MG63 (cell line): ENCODE measurements around the gene TMC8. TPM values are rescaled to one million over a fixed set of nuclear protein-coding genes. Genes with fewer than 3 reads are reported as not detected.
A peak's percentile ranks its signal among the peaks of the same experiment; 100 is the strongest.

Experiments
- DNase-seq: peaks from one replicate; pipeline ENCODE4 v3.0.0-alpha.2; 2020
- H3K27me3 ChIP-seq: fragments of 250-450 bp; sonication (Bioruptor Pico); 2 replicates; pipeline ENCODE4 v1.5.1; 2020; ENCODE audit warnings: mild to moderate bottlenecking, moderate library complexity
- H3K36me3 ChIP-seq: fragments of 250-450 bp; sonication (Bioruptor Pico); 2 replicates; pipeline ENCODE4 v1.5.1; 2020; ENCODE audit warnings: mild to moderate bottlenecking, moderate library complexity
- H3K4me3 ChIP-seq: fragments of 250-450 bp; sonication (Bioruptor Pico); 2 replicates; pipeline ENCODE4 v1.5.1; 2020; ENCODE audit warnings: mild to moderate bottlenecking, moderate library complexity
- H3K9me3 ChIP-seq: fragments of 250-450 bp; sonication (Bioruptor Pico); 2 replicates; pipeline ENCODE4 v1.5.1; 2020; ENCODE audit warnings: mild to moderate bottlenecking, moderate library complexity
- total RNA-seq: library from RNA; depleted of rRNA; stranded (reverse); fragments of >200 nt; shearing (Covaris generic); gene quantifications from 2 replicates; pipeline ENCODE4 v1.2.3, GENCODE V29; 2014; ENCODE audit warnings: low replicate concordance

TMC8 gene
- total RNA-seq, 1 experiment from 2014 or later = not detected

DNA sequence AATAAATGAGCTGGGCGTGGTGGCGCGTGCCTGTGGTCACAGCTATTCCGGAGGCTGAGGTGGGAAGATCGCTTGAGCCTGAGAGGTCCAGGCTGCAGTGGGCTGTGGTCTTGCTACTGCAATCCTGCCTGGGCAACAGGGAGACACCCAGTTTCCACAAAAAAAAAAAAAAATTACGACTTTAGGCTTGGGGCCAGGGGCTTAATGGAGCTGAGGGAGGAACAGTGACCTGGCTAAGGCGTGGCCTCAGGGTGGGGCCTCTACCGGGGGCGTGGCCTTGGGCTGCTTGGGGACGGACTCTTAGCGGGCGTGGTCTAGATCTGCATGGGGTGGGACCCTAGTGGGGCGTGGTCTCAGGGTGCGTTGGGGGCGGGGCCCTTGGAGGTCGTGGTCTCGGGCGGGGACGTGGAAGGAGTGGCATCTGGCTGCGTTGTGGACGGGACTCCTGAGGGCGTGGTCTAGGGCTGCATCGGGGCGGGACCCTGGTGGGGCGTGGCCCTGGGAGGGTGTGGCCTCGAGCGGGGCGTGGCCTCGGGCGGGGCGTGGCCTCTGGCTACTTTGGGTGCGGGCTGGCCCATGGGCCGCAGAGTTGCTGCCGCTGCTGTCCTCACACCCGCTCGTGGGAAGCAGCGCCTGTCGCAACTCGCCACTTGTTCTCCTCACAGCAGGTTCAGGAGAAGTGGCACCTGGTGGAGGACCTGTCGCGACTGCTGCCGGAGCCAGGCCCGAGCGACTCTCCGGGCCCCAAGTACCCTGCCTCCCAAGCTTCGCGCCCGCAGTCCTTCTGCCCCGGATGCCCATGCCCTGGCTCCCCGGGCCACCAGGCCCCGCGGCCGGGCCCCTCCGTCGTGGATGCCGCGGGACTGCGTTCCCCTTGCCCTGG lies 9.8 kb downstream of the TMC8 start:
- Histone ChIP-seq H3K4me3 (peak overlapping the region; percentile 18), H3K27me3 (no peaks in the 10 kb centered on the region), H3K9me3 (no peaks in the 10 kb centered on the region), H3K36me3 (no peaks in the 10 kb centered on the region)
- peak; percentile 95 for DNase-seq

GRCh38 chr17:78141437-78142118 lies 11.0 kb downstream of the TMC8 start:
- no peaks in the 10 kb centered on the region for H3K9me3 ChIP-seq

DNA sequence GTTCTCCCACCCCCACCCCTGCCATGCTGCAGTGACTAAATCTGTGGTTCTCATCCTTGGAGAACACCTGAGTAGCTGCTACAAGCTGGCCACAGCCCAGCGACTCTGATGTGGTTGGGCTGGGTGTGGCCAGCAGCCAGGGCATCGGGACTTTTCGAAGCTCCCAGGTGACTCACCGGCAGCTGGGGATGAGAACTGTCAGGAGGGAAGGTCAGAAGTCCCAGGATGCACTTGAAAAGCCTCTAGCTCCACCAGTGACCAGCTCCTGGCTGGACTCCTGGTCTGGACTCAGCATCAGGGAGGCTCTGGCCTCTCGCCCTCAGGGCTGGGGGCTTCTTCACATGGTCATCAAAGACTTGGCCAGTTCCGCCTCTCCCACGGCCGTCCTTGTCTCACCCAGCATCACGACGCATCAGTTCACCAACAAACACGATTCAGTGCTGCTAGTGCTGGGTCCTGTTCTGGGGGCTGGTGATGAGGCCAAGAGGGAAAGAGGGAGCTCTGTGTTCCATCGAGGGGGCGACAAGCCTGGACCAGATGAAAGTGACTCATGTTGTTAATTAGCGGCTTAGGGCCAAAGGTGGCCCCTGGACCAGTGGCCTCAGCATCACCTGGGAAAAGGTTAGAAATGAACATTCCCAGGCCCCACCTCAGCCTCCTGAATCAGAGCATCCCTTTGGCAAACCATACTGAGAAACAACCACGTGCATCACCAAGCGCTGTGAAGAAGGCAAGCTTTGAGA lies 11.7 kb downstream of the TMC8 start:
- Histone ChIP-seq H3K9me3 (no peaks in the 10 kb centered on the region), H3K36me3 (no peaks in the 10 kb centered on the region), H3K27me3 (no peaks in the 10 kb centered on the region), H3K4me3 (no peak overlapping the region)
- DNase-seq = peak; percentile 78

More at GRCh38 chr17:78141437-78142118, 11.0 kb downstream of the TMC8 start:
- H3K36me3 ChIP-seq = no peaks in the 10 kb centered on the region
- no peak overlapping the region for H3K4me3 ChIP-seq
- no peaks in the 10 kb centered on the region for H3K27me3 ChIP-seq
- DNase-seq = no peak

DNA sequence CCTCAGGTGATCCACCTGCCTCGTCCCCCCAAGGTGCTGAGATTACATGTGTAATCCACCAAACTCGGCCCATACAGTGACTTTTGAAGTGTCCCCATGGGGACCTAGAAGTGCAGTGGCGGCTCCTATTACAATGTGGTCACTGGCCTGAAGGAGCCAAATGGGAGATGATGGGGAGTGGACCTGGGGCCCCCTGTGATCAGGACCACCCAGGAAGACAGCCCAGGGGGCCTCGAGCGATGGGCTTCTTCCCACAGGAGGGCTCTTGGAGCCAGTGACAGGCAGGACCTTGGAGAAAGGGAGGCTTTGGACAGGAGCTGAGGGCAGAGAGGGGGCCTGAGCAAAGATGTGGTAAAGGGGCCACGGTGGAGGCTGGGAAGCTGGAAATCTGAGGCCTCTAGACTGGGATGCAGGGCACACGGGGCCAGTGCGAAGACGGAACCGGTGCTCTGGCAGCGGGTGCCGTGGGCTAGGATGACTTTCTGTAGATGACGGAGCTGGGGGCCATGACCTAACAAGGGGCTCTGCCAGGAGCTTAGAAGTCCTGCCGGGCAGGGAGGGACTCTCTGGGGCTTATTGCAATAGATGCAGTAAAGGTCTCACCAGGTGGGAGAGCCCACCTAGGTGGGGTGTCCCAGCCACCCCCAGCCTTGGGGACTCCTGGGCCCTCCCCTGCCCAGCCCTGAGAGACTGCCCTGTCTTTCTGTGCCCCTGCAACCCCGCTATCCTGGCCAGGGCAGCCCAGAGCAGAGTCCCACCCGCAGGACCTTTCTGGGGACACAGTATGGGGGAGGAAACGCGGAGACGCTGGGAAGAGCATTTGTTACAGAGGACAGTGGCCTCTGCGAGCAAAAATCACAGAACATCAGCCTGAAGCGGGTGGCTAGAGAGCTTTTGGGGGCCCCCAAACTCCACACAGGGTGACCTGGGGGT lies 12.9 kb downstream of the TMC8 start:
- Histone ChIP-seq H3K4me3 (no peak overlapping the region), H3K36me3 (no peaks in the 10 kb centered on the region), H3K9me3 (no peaks in the 10 kb centered on the region), H3K27me3 (no peaks in the 10 kb centered on the region)
- DNase-seq = no peak

- peak; percentile 84 for DNase-seq
- Histone ChIP-seq H3K9me3 (no peaks in the 10 kb centered on the region), H3K4me3 (no peak overlapping the region), H3K27me3 (no peaks in the 10 kb centered on the region), H3K36me3 (no peaks in the 10 kb centered on the region)
These were observed 13.7 kb downstream of the TMC8 start for GRCh38 chr17:78144147-78144719.

- Histone ChIP-seq H3K9me3 (no peaks in the 10 kb centered on the region), H3K27me3 (no peaks in the 10 kb centered on the region), H3K36me3 (no peaks in the 10 kb centered on the region), H3K4me3 (no peak overlapping the region)
- DNase-seq = no peak
These were observed 14.4 kb downstream of the TMC8 start for GRCh38 chr17:78144736-78145641.

DNA sequence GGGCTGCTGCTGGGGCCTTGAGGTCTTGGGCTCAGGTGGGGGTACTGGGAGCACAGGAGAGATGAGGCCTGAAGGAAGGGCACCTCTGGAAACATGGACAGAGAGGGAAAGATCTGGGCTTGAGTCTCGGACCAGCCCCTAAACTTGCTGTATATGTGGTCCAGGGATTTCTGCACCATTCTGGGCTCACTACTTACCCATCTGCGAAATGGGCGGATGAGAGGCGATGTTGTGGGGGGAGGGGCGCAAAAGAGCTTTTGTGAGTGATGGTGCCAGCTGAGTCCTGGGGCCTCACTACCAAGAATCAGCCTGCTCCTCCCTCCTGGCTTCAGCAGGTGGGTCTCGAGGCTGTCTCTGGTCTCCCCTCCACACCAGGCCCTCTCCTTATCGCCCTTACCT lies 15.9 kb downstream of the TMC8 start:
- Histone ChIP-seq H3K4me3 (no peak overlapping the region), H3K27me3 (no peaks in the 10 kb centered on the region), H3K9me3 (no peaks in the 10 kb centered on the region), H3K36me3 (no peaks in the 10 kb centered on the region)
- DNase-seq = no peak

DNA sequence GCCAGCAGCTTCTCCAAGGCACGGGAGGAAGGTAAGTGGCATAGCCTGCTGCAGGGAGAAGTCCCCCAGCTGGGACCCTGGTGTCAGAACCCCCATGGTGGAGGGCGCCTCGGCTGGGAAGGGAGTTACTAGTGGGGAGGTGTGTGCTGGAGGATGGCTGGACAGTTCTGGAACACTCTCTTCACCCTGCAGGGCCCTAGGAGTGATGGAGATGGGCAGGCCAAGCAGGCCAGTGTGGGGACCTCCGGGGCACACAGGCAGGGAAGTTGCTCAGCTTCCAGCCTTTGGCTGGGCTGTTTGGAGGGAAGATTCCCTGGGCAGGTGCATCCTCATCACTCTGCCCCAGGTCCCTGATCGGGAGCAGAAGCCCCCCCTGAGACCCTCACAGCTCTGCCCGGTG lies 16.3 kb downstream of the TMC8 start:
- DNase-seq = no peak
- Histone ChIP-seq H3K4me3 (no peak overlapping the region), H3K9me3 (no peaks in the 10 kb centered on the region), H3K36me3 (no peaks in the 10 kb centered on the region), H3K27me3 (no peaks in the 10 kb centered on the region)

- no peak for DNase-seq
- H3K9me3 ChIP-seq = no peaks in the 10 kb centered on the region
- H3K36me3 ChIP-seq = no peaks in the 10 kb centered on the region
These were observed 16.9 kb downstream of the TMC8 start for GRCh38 chr17:78147315-78147998.

DNA sequence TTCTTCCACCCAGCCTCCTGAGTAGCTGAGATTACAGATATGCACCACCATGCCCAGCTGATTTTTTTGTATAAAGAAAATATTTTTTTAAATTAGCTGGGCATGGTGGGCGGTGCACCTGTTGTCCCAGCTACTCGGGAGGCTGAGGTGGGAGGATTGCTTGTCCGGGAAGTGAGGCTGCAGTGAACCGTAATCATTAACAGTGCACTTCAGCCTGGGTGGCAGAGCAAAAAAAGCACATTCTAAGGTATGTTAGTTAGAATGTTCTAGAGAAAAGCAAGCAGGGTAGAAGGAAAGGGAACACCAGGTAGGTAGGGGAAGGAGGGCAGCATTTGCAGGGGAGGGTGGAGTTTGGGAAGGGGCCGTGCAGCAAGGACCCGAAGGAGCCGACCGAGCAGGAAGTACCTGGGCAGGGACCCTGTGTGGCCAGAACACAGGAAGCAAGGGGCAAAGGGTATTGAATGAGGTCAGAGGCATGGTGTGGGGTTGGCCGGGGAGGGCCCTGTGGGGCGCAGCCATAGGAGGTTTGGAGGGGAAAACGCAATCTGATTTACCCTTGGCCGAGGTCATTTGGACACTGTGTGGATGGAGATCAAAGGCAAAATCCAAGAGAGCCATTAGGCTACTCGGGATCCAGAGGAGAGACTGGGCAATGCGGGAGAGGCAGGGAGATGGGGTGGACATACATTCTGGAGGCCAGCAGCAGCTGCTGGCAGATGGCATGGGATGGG lies 17.9 kb downstream of the TMC8 start:
- Histone ChIP-seq H3K9me3 (no peaks in the 10 kb centered on the region), H3K27me3 (no peaks in the 10 kb centered on the region), H3K4me3 (no peak overlapping the region), H3K36me3 (no peaks in the 10 kb centered on the region)
- DNase-seq = no peak

More at GRCh38 chr17:78147315-78147998, 16.9 kb downstream of the TMC8 start:
- Histone ChIP-seq H3K27me3 (no peaks in the 10 kb centered on the region), H3K4me3 (no peak overlapping the region)

- H3K36me3 ChIP-seq = no peaks in the 10 kb centered on the region
- H3K4me3 ChIP-seq = no peak overlapping the region
- no peak for DNase-seq
- no peaks in the 10 kb centered on the region for H3K27me3 ChIP-seq
- no peaks in the 10 kb centered on the region for H3K9me3 ChIP-seq
These were observed 21.0 kb downstream of the TMC8 start for GRCh38 chr17:78151514-78152008.

GRCh38 chr17:78154903-78155811 lies 24.6 kb downstream of the TMC8 start:
- no peaks in the 10 kb centered on the region for H3K27me3 ChIP-seq
- H3K9me3 ChIP-seq = no peaks in the 10 kb centered on the region
- H3K36me3 ChIP-seq = no peaks in the 10 kb centered on the region
- H3K4me3 ChIP-seq = no peak overlapping the region
- no peak for DNase-seq

- H3K9me3 ChIP-seq = no peaks in the 10 kb centered on the region
- no peak for DNase-seq
- no peak overlapping the region for H3K4me3 ChIP-seq
- no peaks in the 10 kb centered on the region for H3K36me3 ChIP-seq
- no peaks in the 10 kb centered on the region for H3K27me3 ChIP-seq
These were observed 29.1 kb downstream of the TMC8 start for GRCh38 chr17:78159575-78160158.
